Thymus (tissue), 11 donors: ENCODE measurements around the gene SREK1IP1. TPM values are rescaled to one million over a fixed set of nuclear protein-coding genes. Genes with fewer than 3 reads are reported as not detected.
"Not testable (repeated sequence)": the region's sequence is repeated elsewhere in the genome, so short reads cannot be mapped to it uniquely, and the experiment has no call there.

Experiments
- DNase-seq, 9 donors: peaks; one replicate each; pipeline ENCODE4 v3.0.0-alpha.2; 2013; ENCODE audit warnings: low spot score in 9 of 9, low read depth in 6 of 9, missing footprints in 1 of 9
- H3K27ac ChIP-seq, 2 donors: one replicate each; pipeline ENCODE4 v1.5.1; 2013; ENCODE audit warnings: control low read depth in 1 of 2, low read depth in 1 of 2, low read length in 1 of 2, mild to moderate bottlenecking in 1 of 2, moderate library complexity in 1 of 2
- H3K27me3 ChIP-seq, 2 donors: one replicate each; pipeline ENCODE4 v1.5.1; 2013; ENCODE audit warnings: low read length in 1 of 2; ENCODE audit not compliant: control insufficient read depth in 2 of 2, insufficient read depth in 1 of 2
- H3K36me3 ChIP-seq, 2 donors: one replicate each; pipeline ENCODE4 v1.5.1; 2013; ENCODE audit warnings: low read length in 1 of 2, mild to moderate bottlenecking in 1 of 2, moderate library complexity in 1 of 2; ENCODE audit not compliant: control insufficient read depth in 2 of 2, insufficient read depth in 2 of 2
- H3K4me1 ChIP-seq, 2 donors: one replicate each; pipeline ENCODE4 v1.5.1; 2013; ENCODE audit warnings: low read length in 2 of 2; ENCODE audit not compliant: control insufficient read depth in 2 of 2, insufficient read depth in 2 of 2
- H3K4me3 ChIP-seq, 2 donors: one replicate each; pipeline ENCODE4 v1.5.1; 2013; ENCODE audit warnings: low read length in 2 of 2, control low read depth in 1 of 2, mild to moderate bottlenecking in 1 of 2
- H3K9me3 ChIP-seq, 2 donors: one replicate each; pipeline ENCODE4 v1.5.1; 2013; ENCODE audit warnings: low read length in 1 of 2, mild to moderate bottlenecking in 1 of 2; ENCODE audit not compliant: control insufficient read depth in 2 of 2, insufficient read depth in 1 of 2
- WGBS: extraction: QIAGEN DNeasy Blood & Tissue Kit; methylation state at CpG from one replicate; pipeline ENCODE4 v1.1.7; 2013; 5-methylcytosine and 5-hydroxymethylcytosine counted together
- polyA plus RNA-seq: library from polyadenylated mRNA; stranded (reverse); fragments of 200-250 nt; gene quantifications from one replicate; pipeline ENCODE4 v1.2.3, GENCODE V29; 2013
- total RNA-seq: library from RNA; stranded (reverse); fragments of 120-200 nt; gene quantifications from one replicate; pipeline ENCODE4 v1.2.4, GENCODE V29; 2013
- donor health status: healthy.

SREK1IP1 gene
- total and polyA plus RNA-seq, 2 donors = 14.0 to 36.6 TPM

DNA sequence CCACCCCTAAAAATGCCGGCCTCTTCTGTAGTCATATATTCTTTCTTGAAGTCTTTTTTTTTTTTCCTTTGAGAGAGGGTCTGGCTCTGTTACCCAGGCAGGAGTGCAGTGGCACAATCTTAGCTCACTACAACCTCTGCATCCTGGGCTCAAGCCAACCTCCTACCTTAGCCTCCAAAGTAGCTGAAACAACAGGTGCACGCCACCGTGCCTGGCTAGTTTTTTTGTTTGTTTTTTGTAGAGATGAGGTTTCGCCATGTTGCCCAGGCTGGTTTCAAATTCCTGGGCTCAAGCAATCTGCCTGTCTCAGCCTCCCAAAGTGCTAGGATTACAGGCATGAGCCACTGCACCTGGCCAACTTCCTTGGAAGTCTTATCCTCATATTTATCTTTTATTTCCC is 19.1 kb downstream of the SREK1IP1 start:
- Histone ChIP-seq H3K36me3 (peaks cover 0 to 2% of the 10 kb centered on the region in 2 donors), H3K4me1 (no peaks in the 10 kb centered on the region), H3K9me3 (no peaks in the 10 kb centered on the region), H3K4me3 (no peak overlapping the region), H3K27me3 (no peaks in the 10 kb centered on the region), H3K27ac (no peak overlapping the region)
- WGBS = 88% methylated on average over 4 of the region's 4 CpGs
- DNase-seq = no peak

DNA sequence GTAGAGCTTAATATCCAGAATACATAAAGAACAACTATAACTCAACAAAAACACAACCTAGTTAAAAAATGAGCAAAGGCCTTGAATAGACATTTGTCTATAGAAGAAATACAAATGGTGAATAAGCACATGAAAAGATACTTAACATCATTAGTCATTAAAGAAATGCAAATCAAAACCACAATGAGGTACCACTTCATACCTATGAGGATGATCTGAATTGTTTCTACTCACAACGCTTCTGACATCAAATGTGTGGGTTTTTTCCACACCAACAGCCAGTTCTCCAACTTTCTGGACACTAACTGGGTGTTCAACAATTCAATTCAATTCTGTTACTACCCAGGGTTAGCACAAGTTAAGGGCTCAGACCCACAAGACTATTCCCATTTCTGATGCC is 22.0 kb downstream of the SREK1IP1 start:
- no peaks in the 10 kb centered on the region for H3K9me3 ChIP-seq
- 93% methylated on average over 1 of the region's 1 CpG for WGBS
- H3K4me1 ChIP-seq = no peaks in the 10 kb centered on the region
- DNase-seq = no peak
- H3K4me3 ChIP-seq = no peak overlapping the region
- H3K27ac ChIP-seq = no peak overlapping the region
- no peaks in the 10 kb centered on the region for H3K36me3 ChIP-seq
- H3K27me3 ChIP-seq = no peaks in the 10 kb centered on the region

GRCh38 chr5:64744914-64745313 is 23.6 kb downstream of the SREK1IP1 start:
- no peak for DNase-seq
- no peak overlapping the region for H3K4me3 ChIP-seq
- no peaks in the 10 kb centered on the region for H3K27me3 ChIP-seq
- WGBS = 98% methylated on average over 1 of the region's 1 CpG
- H3K36me3 ChIP-seq = peaks cover 4 to 6% of the 10 kb centered on the region in 2 donors
- no peaks in the 10 kb centered on the region for H3K9me3 ChIP-seq
- H3K4me1 ChIP-seq = no peaks in the 10 kb centered on the region
- H3K27ac ChIP-seq = no peak overlapping the region

DNA sequence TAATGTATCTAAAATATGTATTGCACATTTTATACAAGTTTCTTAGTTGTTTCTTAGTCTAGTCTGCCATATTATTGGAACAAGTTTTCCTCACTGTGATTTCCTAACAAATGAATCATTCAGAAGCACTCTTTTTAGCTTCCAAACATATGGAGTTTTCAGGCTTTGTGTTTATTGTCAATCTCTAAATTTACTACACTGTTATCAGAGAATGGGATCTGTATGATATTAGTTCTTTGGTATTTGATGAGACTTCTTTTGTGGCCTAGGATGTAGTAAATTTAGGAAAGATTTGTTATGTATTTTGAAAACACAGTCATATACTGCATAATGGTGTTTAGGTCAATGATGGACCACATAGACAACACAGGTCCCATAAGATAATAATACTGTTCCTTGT is 25.7 kb downstream of the SREK1IP1 start:
- no peak for DNase-seq
- H3K27ac ChIP-seq = no peak overlapping the region
- peaks cover 4 to 19% of the 10 kb centered on the region in 2 donors for H3K36me3 ChIP-seq
- H3K4me1 ChIP-seq = no peaks in the 10 kb centered on the region
- H3K27me3 ChIP-seq = no peaks in the 10 kb centered on the region
- no peaks in the 10 kb centered on the region for H3K9me3 ChIP-seq
- H3K4me3 ChIP-seq = no peak overlapping the region

DNA sequence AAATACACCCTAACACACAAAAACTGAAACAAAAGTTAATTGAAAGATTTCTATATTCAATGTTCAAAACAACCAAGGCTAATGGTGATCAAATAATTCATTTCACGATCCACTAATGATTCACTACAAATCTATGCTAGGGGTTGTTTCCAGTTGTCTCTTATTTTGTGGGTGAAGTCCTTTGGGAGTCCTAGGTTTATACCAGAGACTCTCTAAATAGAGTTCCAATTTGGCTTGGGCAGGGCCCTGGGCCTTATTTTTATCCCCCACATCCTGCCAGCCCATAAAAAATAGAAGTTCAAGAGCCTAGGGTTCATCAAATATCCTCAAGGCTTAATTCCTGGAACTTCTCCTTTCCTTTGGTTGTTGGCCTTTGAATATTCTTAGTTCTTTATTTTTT is 26.1 kb downstream of the SREK1IP1 start:
- no peak overlapping the region for H3K27ac ChIP-seq
- 94% methylated on average over 1 of the region's 1 CpG for WGBS
- H3K9me3 ChIP-seq = no peaks in the 10 kb centered on the region
- peaks cover 4 to 19% of the 10 kb centered on the region in 2 donors for H3K36me3 ChIP-seq
- no peak for DNase-seq
- H3K27me3 ChIP-seq = no peaks in the 10 kb centered on the region
- H3K4me3 ChIP-seq = no peak overlapping the region
- no peaks in the 10 kb centered on the region for H3K4me1 ChIP-seq

DNA sequence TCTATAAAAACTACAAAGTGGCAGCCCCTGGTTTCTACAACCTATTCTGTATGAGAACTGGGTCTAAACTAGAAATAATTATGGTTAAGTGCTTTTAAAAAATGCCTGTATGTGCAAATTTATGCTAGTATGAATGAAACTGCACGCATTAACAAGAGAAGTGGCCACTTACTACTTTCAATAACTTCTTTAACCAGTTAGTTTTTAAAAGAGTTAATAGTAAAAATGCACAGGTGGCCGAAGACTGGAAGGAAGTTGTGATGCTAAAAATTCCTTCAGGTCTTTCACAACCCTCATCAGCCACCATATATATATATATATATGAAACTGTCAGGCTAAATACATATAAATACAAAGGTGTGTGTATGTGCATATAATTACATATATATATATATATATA is 41.3 kb downstream of the SREK1IP1 start:
- no peak overlapping the region for H3K27ac ChIP-seq
- H3K27me3 ChIP-seq = no peaks in the 10 kb centered on the region
- DNase-seq = no peak
- H3K36me3 ChIP-seq = peaks cover 3 to 13% of the 10 kb centered on the region in 2 donors
- H3K9me3 ChIP-seq = no peaks in the 10 kb centered on the region
- 97% methylated on average over 2 of the region's 2 CpGs for WGBS
- no peaks in the 10 kb centered on the region for H3K4me1 ChIP-seq
- H3K4me3 ChIP-seq = no peak overlapping the region

DNA sequence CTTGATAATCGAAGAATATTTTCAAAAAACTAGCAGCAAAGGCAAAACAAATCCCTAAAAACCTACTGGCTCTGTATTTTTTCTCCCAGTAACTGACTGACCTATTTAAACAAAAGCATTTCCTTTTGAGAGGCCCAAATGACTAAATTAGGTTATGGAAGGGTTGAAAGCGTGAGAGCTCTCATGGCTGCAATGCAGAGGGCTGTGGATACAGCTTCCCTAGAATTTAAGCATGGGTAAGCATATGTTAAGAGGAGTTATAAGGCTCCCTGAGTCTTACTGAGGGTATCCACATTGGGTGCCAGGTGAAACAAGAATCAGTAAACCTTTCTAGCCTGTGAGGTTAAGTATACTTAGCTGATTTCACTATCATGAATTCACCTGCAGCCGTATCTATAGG is 45.9 kb downstream of the SREK1IP1 start:
- Histone ChIP-seq H3K4me1 (no peaks in the 10 kb centered on the region), H3K9me3 (no peaks in the 10 kb centered on the region), H3K4me3 (no peak overlapping the region), H3K27me3 (no peaks in the 10 kb centered on the region), H3K27ac (no peak overlapping the region), H3K36me3 (peaks cover 3 to 6% of the 10 kb centered on the region in 2 donors)
- 81% methylated on average over 3 of the region's 3 CpGs for WGBS
- DNase-seq = no peak

DNA sequence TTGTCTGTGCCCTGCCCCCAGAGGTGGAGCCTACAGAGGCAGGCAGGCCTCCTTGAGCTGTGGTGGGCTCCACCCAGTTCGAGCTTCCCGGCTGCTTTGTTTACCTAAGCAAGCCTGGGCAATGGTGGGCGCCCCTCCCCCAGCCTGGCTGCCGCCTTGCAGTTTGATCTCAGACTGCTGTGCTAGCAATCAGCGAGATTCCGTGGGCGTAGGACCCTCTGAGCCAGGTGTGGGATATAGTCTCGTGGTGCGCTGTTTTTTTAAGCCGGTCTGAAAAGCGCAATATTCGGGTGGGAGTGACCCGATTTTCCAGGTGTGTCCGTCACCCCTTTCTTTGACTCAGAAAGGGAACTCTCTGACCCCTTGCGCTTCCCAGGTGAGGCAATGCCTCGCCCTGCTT is 54.0 kb downstream of the SREK1IP1 start:
- not testable (repeated sequence) for H3K4me1 ChIP-seq, H3K36me3 ChIP-seq, H3K27ac ChIP-seq, H3K9me3 ChIP-seq, DNase-seq, H3K27me3 ChIP-seq, H3K4me3 ChIP-seq
- 90% methylated on average over 12 of the region's 16 CpGs for WGBS

GRCh38 chr5:64707191-64707590 is 61.3 kb downstream of the SREK1IP1 start:
- Histone ChIP-seq H3K4me1 (no peaks in the 10 kb centered on the region), H3K27me3 (no peaks in the 10 kb centered on the region), H3K36me3 (no peaks in the 10 kb centered on the region), H3K4me3 (no peak overlapping the region), H3K27ac (no peak overlapping the region), H3K9me3 (no peaks in the 10 kb centered on the region)
- WGBS = 96% methylated on average over 2 of the region's 2 CpGs
- no peak for DNase-seq

GRCh38 chr5:64706074-64706473 is 62.4 kb downstream of the SREK1IP1 start:
- not testable (repeated sequence) for H3K36me3 ChIP-seq, H3K27me3 ChIP-seq, H3K4me3 ChIP-seq, H3K9me3 ChIP-seq, DNase-seq, H3K27ac ChIP-seq, H3K4me1 ChIP-seq
- WGBS = 44% methylated on average over 2 of the region's 2 CpGs
